GM10847 (cell line): ENCODE data around the gene CX3CR1.

Experiments used
- POLR2A ChIP-seq: IDR thresholded peaks from 2 replicates; pipeline ENCODE4 v1.6.1; 2011; ENCODE audit not compliant: insufficient read length; ENCODE audit errors: extremely low read depth

Gene CX3CR1

DNA sequence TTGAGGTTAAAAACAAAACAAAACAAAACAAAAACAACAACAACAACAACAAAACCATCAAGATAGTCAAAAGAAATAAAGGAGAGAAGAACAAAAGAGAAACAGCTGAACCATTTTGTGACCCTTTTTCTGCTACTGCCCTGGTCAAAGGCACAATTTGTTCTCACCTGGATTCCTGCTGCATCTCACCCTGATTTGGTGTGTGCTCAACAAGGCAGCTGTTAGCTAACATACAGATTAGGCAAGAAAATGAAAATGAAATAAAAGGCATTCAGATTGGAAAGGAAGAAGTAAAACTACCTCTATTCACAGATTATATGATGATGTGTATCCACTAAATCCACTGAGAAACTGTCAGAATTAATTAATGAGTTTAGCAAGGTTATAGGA is 58.7 kb downstream of the CX3CR1 start:
- no peak for TF ChIP-seq POLR2A

DNA sequence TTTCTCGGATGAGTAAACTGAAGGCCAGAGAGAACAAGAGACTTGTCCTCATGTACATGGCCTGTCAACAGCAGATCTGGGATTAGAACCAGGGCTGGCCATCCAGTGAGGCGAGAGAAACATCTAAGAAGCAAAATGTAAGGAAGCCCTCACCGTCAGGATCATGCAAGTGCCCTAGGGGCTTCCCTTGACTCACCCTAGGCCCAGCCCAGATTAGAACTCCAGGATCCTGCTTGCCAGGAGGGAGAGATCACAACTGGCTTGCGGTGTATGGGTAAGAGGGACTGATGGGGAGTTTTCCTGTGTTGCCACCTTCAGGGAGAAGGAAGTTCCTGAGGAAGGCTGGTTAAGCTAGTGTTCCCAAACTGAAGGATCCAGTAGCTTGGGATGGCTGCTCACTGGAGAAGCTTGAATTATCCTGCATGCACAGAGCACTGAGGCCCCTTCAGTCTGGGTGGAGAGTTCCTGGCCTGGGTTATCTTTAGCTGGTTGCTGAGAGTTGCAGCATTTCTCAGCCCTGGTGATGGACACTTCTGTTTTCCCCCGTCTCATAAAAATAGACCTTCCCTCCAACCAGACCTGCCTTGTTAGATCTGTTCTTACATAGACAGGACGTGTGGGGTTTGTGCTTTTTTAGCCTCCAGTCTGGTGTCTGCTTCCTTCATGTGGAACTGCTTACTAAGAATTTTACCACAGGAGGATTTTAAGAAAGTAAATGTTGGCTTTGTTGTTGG is 59.3 kb downstream of the CX3CR1 start:
- TF ChIP-seq POLR2A, result no peak

DNA sequence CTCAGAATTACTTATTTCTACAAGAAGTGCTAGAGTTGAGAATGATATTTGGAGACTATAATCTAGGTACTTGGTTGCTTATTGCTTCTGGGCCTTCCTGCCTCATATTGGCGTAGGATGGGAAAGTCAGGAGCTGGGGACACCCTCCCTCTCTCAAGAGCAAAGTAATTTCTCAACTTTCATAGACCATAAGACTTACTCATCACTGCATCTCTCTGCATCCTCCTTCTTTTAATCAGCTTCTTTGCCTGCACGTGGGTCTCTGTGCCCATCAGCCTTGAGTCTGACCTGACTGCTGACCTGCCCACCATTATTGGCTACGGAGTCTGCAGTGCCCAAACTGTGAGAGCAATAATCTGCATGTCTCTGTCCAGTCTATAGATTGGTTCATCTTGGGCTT is 60.1 kb downstream of the CX3CR1 start:
- no peak for TF ChIP-seq POLR2A

DNA sequence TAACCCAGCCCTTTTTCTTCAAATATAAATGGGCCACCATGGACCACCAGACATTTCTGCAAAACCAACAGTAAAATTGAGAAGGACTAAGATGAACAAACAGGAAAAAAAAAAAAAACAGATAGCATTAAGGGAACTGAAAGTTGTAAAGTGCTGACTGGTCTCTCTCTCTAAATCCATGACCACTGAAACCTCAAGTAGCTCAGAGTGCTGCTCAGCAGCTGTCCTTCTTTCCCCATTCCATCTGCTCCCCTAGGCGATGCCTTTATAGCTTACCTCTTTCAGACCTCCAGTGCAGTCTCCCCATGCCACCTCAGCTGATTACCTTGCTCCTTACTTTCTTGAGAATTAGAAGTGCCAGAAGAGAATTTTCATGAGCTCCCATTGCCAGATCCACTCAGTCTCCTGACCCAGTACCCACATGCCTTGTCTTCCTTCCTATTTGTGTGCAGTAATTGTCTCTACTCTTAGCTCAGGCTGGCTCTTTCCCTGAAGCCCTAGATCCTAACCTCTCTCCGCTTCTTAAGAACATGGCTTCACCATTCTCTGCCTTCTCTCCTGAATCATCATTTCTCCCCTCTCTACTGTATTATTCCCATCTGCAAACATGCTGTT is 63.6 kb downstream of the CX3CR1 start:
- no peak for TF ChIP-seq POLR2A

DNA sequence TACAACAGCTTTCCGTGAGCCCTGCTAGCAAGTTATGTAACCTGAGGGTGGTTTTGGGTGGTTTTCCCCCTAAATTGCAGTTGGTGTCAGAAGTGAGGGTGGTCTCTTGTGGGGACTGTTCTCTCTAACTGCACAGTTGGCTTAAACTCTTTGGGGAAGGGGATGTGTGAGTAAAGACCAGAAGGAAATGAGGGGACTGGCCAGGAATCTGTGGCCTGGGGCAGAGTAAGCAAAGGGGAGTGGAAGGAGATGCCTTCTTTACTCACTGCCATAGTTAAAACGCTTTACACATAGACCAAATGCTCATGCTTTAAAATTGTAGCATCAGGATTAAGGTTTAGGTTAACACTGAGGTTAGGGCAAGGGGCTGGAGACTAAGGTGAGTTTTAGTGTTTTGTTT is 66.2 kb downstream of the CX3CR1 start:
- TF ChIP-seq POLR2A, result no peak
